Body of pancreas (tissue), 4 donors: Measurements from ENCODE around the gene SLC22A3.

ENCODE experiments used
- POLR2A ChIP-seq, 3 donors: fragments of 450-650 bp; IDR thresholded peaks; one replicate each; pipeline ENCODE4 v1.6.1; 2016; ENCODE audit warnings: antibody characterized with exemption in 3 of 3, mild to moderate bottlenecking in 2 of 3
- TF ChIP-seq, protein P1 (sequence below), 7 experiments: fragments of 450-650 bp in 4 of 7; fragments of 200-600 bp in 3 of 7; sonication (generic) in 3 of 7; IDR thresholded peaks; one replicate each; pipeline ENCODE4 v1.5.1; 2016 to 2019; ENCODE audit warnings: antibody characterized with exemption in 7 of 7

DNA sequence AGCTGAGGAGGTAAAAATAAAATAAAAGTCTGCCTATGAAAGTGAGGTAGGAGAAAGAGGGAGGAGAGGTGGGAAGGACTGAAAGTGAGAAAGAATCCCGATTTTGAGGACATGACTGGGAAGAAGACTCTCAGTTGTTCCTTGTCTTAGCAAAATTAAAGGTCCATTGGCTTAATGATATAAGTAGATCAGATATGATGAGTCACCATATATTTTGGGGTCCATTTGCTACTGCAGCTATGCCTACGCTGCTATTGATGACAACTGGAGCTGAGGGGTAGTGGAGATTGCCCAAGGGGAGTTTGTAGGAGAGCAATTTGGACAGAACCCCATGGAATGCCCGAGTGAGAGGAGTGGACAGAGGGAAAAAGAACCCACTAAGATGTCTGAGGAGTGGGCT, 15.1 kb upstream of the SLC22A3 start:
- TF ChIP-seq, protein P1, sequence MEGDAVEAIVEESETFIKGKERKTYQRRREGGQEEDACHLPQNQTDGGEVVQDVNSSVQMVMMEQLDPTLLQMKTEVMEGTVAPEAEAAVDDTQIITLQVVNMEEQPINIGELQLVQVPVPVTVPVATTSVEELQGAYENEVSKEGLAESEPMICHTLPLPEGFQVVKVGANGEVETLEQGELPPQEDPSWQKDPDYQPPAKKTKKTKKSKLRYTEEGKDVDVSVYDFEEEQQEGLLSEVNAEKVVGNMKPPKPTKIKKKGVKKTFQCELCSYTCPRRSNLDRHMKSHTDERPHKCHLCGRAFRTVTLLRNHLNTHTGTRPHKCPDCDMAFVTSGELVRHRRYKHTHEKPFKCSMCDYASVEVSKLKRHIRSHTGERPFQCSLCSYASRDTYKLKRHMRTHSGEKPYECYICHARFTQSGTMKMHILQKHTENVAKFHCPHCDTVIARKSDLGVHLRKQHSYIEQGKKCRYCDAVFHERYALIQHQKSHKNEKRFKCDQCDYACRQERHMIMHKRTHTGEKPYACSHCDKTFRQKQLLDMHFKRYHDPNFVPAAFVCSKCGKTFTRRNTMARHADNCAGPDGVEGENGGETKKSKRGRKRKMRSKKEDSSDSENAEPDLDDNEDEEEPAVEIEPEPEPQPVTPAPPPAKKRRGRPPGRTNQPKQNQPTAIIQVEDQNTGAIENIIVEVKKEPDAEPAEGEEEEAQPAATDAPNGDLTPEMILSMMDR (IDR thresholded peaks at IDR 0.05) = no peak
- TF ChIP-seq POLR2A (IDR thresholded peaks at IDR 0.05) = no peak
